ENCODE data around the gene SMIM21. TPM values are rescaled to one million over a fixed set of nuclear protein-coding genes. Genes with fewer than 3 reads are reported as not detected.

Gene SMIM21
- not detected in 2 replicates for total RNA-seq (2014; rRNA removed; shearing (Covaris generic); ENCODE audit: low replicate concordance)

DNA sequence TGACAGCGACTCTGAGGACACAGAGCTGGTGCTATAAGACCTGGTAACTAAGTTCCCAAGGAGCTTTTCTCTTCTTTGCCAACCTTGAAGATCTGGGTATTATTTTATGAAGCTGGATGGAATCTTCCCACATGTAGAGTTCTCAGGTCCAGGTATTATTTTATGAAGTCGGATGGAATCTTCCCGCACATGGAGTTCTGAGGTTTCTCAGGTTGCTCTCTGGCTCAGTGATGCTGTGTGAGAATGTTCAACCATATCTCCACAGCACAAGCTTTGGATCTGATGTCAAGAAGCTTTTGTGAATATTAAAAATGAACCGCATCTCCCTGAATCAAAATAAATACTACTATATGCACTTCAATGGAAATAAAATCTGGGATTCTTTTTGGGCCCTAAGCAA, at the start of gene SMIM21:
Gene SMIM21, minus strand, starts transcription at position 101 of the 400 bp plus-strand sequence. CDS start 140 bp downstream, outside the sequence.
- in situ Hi-C loops (cut with HindIII; ENCODE audit: low pct_unique_long_range_greater_than_20kb, low sequenced_read_pairs): no loop called here
- DNase-seq (ENCODE audit: low read depth): no peak

DNA sequence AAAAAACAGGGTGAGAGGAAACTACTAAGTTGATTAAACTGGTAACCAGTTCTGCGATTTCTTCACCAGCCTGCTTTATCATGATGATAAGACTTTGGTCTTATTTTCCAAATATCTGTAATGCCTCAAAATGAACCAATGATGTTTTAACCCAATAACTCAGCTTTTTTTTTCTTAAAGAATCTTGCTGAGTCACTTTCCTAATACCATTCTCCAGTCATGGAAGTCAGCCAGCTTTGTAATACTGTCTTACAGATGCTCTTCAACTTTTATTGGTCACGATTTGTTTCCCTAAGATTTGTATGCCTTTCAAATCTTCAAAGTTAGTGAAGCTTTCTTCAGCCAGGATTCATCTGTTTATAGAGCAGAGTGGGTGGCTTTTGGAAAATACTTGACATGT, 47.7 kb upstream of the SMIM21 start:
- in situ Hi-C loops (cut with HindIII; ENCODE audit: low pct_unique_long_range_greater_than_20kb, low sequenced_read_pairs): no loop called here
- DNase-seq (ENCODE audit: low read depth): peak; percentile 30

DNA sequence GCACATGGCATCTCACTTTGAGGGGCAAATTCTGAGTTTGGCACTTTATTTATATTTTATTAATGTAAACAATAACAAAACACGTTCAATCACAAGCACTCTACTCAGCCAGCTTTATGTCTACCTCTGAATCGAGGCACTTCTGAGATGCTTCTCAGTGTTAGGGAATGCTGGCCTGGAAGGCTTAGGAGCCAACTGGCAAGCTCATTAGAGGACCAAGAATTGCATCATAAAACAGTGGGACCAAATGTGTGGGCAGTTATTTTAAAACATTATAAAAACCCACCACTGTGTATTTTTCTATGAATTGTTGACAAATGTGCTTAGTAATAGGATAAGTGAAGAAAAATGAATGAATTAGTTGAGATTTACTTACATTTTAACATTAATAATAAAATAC, 46.8 kb upstream of the SMIM21 start:
- in situ Hi-C loops (cut with HindIII; ENCODE audit: low pct_unique_long_range_greater_than_20kb, low sequenced_read_pairs): no loop called here
- DNase-seq (ENCODE audit: low read depth): no peak

DNA sequence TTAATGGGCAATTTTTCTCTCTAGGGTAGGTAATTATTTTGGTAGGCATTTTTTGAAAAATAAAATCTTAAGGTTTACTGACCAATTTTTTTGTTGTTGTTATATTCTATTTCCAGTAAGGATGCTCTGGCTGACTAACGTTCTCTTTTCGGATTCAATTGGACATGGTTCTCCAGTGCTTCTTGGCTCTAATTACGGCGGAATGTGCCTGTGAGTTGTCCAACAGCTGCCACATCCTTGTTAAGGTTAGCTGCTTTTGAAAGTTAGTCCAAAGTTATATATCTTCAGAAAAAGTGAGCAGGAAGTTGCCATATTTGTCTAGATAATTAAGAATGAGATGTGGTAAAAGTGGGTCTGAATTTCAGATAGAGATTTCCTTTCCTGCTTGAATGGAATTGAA, 45.8 kb upstream of the SMIM21 start:
- in situ Hi-C loops (cut with HindIII; ENCODE audit: low pct_unique_long_range_greater_than_20kb, low sequenced_read_pairs): no loop called here
- DNase-seq (ENCODE audit: low read depth): no peak

DNA sequence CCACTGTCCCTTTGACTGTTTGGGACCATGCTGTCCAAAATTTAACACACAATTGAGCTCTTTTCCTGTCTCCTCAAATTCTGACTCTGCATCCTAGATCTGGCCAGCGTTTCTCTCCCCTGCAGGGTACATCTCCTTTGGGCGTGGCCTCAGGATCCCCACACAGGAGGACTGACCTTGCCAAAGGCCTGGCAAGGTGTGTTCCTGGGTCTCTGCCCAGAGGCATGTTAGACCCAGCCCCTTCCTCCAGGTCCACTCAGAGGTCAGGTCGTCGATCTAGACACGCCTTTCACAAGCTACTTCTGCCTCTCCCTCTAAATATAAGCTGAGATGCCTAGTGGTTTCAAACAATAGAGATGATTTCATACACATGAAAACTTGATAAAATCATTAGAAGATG, 45.4 kb upstream of the SMIM21 start:
- in situ Hi-C loops (cut with HindIII; ENCODE audit: low pct_unique_long_range_greater_than_20kb, low sequenced_read_pairs): no loop called here
- DNase-seq (ENCODE audit: low read depth): no peak

DNA sequence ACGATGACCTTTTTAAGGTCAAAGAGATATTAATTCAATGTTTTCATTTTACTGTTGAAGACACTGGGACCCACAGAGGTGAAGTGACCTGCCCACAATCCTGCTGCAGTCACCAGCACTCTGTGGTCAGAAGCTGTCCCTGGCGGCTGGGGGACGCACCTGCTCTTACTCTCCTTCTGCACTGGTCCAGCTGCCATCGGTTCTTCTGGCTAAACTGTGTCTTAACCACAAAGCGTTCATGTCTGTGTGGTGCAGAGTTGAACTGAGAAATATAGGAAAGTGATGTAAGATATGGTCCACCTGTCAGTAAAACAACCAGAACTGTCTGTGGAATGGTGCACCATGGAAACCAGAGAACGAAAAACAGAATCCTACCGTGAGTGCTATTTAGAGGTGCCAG, 44.9 kb upstream of the SMIM21 start:
- DNase-seq (ENCODE audit: low read depth): no peak
- in situ Hi-C loops (cut with HindIII; ENCODE audit: low pct_unique_long_range_greater_than_20kb, low sequenced_read_pairs): no loop called here

DNA sequence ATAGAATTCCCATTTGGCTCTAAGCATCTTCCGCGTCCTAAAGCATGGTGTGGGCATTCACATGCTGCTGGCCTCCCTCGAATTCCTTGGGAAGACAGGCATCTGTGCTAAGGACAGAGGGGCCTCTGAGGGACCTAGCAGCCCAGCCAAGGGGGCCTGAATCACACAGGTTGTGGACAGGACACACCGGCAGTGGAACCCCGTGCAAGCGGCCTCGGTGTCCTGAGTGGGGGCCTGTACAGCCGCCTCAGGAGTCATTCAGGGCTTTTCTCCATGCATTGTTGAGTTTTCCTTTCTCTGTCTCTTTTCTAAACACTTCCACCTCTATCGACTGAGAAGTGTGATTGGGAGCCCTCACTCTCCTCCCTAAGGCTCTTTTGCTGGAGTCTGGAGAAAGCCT, 44.3 kb upstream of the SMIM21 start:
- in situ Hi-C loops (cut with HindIII; ENCODE audit: low pct_unique_long_range_greater_than_20kb, low sequenced_read_pairs): no loop called here
- no peak for DNase-seq (ENCODE audit: low read depth)

DNA sequence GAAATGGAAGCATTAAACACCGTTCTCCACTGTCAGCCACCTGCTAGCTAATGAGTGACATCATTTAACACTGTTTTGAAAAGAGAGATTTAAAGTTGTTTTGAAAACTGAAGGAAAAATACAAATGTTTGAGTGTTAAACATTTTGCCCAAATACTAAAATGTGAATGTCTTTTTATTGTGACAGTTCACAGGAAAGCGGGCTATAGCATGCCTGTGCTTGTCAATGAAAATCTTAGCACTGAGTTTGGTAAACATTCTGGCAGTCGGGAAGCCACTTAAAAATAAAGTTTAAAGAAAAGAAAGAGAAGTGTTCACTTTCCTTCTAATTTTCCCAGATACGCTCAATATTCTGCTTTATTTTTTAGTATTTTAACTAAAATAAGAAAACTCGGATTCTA, 40.3 kb upstream of the SMIM21 start:
- in situ Hi-C loops (cut with HindIII; ENCODE audit: low pct_unique_long_range_greater_than_20kb, low sequenced_read_pairs): no loop called here
- no peak for DNase-seq (ENCODE audit: low read depth)

DNA sequence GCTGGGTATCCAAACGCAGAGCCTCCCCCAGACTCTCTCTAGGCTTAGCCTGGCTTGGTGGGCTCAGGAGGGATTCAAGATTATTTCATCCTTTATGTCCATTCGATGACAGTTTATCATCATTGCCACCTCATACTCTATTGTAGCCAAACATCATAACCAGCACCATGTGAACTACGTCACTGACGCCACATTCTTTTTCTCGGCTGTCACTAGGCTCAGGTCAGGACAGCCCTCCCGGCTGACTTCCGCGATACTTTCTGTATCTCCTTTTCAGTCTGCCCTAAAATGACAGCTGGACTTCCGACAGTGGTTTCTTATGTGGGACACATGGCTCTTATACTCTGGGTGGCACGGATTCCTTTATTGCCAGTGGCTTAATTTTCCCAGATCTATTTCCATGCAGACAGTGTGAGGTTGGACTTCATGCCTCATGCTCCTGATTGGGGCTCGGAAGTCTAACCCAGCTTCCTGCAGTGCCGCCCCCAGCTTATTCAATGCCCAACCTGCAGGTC, 39.8 kb upstream of the SMIM21 start:
- DNase-seq (ENCODE audit: low read depth): no peak
- in situ Hi-C loops (cut with HindIII; ENCODE audit: low pct_unique_long_range_greater_than_20kb, low sequenced_read_pairs): no loop called here

DNA sequence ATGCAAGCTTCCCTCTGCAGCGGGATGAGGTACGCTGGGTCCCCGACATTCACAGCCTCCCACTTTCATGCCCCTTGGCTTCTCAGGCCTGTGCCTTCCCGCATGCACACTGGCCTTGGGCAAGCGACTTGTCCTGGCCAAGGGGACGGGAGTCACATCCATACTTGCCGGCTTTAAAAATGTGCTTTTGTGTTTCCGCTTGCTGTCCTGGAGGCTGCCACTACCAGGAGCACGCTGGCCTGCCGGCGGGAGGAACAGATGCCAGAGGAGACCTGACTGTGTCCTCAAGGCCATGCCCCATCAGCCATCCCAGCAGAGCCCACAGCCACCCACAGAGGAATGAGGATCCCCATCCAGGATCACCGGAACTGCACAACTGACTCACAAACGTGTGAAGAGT, 36.9 kb upstream of the SMIM21 start:
- in situ Hi-C loops (cut with HindIII; ENCODE audit: low pct_unique_long_range_greater_than_20kb, low sequenced_read_pairs): no loop called here
- no peak for DNase-seq (ENCODE audit: low read depth)

DNA sequence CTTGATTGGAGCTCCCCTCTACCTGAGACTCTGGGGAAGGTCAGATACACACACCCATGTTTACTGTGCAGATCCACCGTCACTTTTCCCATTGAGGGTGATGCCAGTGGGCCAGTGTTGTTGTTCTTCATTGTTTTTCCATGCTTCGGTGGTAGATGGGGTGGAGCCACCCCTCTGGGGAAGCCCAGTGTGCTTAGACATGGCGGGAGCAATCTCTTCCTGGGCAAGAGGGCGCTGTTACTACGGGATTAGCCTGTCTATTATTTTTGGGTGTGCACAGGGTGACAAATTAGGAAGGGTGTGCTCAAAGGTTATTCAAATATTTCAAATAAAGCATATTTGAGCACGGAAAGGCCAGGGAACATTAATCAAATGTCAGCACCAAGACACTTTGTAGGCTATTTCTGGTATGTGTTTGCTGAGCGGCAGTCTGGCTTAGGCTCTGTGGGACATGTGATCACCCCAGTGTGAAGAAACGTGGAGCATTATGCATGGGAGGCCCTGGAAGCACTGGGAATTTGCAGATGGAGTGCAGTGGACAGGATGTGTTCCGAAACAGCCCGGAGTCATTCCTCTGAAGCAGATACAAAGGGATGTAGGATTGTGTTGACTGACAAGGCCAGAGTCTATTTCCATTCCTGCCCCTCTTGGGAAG, 34.8 kb upstream of the SMIM21 start:
- no peak for DNase-seq (ENCODE audit: low read depth)
- in situ Hi-C loops (cut with HindIII; ENCODE audit: low pct_unique_long_range_greater_than_20kb, low sequenced_read_pairs): no loop called here

DNA sequence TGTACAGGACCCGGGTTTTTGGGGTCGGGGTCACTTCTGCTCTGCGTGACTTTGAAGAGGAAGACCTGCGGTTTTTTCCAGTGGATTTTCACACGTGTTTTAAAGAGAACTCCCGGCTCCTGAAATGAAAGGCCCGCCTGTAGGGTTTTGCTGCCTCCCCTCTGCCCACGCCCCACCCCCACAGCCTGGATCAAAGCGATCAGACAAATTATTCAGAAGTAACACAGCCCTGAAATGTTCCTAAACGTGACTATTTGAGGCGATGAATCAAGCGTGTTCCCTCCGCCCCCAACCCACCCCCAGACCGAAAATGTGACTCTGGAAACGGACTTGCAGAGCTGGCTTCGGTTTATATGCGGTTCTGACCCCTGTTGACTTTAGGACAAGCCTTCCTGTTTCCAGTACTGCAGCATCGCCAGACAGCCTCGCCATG, 28.7 kb upstream of the SMIM21 start:
- in situ Hi-C loops (cut with HindIII; ENCODE audit: low pct_unique_long_range_greater_than_20kb, low sequenced_read_pairs): no loop called here
- no peak for DNase-seq (ENCODE audit: low read depth)

DNA sequence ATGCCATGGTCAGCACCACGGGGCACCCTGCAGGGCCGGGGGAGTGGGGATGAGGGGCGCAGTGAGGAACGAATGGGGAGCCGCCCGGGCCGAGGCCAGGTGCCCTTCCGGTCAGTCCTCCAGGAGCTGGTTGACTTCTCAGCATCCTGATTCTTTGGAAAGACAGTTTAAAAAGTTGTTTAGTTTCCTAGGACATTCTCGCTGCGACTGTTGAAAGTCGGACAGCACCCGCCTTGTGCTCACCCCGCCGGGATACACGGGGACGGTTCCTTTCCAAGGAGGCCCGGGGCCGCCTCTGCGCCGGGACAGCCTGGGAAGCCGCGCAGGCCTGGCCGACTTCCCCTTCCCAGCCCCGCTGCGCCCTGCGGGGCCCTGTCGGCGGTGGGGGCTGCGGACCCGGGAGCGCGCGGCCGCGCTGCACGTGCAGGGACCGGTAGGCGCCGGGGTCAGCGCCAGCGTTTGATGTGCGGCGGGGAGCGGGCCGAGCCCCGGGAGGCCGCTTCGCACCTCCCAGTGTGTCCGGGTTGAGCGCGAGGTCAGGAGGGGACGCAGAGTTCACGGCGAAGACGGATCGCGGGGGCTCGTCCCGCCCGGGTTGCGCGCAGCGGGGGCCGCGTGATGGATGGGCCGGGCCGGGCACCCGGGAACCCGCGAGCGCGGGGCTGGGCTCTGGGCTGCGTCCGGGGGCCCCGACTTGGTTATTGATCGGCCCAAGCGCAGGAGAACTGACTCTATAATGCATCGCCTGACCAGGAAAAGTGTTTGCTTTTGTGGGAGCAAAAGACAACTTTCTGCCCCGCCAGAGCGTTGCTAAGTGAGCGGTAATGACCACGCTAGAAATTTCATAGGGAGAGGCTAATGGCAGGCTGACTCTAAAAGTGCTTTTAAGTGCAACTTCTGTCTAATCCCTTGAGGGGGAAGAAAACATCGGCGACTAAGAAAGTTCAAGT, 28.0 kb upstream of the SMIM21 start:
- in situ Hi-C loops (cut with HindIII; ENCODE audit: low pct_unique_long_range_greater_than_20kb, low sequenced_read_pairs): no loop called here

DNA sequence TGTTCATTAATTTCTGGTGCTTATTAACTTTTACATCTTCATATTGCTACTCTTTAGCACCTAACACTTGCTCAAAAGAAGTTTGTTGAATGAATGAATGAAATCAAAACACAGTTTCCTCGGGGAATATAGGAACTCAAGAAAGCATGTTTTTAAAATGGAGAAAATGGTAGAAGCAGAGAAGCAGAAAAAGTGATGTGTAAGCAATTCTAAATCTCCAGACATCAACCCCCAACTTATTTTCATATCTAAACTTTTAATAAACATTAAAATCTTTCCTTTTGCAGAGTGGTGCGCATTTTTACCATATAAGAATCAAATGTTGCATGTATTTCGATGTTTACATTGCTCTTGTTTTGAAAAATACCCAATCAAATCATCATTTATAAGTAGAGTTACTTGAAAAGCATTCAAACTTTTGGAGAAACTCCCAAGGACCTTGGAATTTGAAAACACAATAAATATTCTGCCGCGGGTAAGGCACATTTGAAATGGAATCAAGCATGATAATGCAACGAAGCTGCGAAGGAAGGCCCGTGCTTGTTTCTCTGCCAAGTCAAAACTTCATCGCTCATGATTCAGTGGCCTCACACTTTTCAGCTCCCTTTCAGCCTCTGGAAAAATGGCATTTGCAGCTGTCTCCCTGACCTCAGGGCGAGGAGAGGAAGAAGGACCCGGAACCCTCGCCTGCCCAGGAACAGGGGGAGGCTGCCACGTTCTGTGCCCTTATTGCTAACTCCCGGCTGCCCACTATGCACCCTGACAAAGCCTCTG, 26.7 kb upstream of the SMIM21 start:
- in situ Hi-C loops (cut with HindIII; ENCODE audit: low pct_unique_long_range_greater_than_20kb, low sequenced_read_pairs): no loop called here
- DNase-seq (ENCODE audit: low read depth): no peak

More for the DNA sequence above, 28.0 kb upstream of the SMIM21 start:
- DNase-seq (ENCODE audit: low read depth): no peak

DNA sequence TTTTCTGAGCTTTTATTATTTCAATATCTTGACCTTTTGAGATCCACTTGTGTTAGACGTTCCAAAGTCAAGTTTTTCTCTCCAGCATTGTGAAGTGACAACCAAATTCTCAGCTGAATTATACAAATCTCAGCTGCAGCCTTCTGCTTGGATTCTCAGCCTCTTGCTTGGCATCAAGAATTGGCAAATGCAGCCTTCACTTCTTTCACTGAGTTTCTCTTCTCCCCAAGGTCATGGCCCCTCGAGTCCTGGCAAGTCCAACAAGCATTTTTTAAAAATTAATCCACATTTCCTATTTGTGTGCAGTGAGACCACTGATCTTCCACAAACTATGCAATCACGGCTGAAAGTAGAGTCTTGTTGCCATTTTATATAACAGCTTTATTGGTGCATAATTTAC, 23.4 kb upstream of the SMIM21 start:
- in situ Hi-C loops (cut with HindIII; ENCODE audit: low pct_unique_long_range_greater_than_20kb, low sequenced_read_pairs): no loop called here
- DNase-seq (ENCODE audit: low read depth): no peak

DNA sequence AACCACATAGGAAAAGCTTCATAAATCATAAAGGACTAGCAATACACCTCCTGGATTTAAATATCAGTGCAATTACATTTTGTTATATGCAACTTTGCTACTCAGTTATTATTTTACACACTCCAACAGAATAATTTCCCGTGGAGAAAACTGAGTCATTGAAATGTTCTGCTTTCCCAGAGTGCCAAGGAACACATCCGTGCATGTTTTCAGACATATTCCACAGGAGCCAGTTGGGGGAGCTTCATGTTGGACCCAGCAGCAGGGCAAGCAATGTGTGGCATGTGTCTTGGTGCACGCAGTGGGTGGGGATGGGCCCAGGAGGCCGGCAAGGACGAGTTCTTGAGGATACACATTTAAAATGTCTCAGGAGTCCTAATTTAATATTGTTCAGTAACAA, 14.4 kb upstream of the SMIM21 start:
- in situ Hi-C loops (cut with HindIII; ENCODE audit: low pct_unique_long_range_greater_than_20kb, low sequenced_read_pairs): no loop called here
- DNase-seq (ENCODE audit: low read depth): no peak

DNA sequence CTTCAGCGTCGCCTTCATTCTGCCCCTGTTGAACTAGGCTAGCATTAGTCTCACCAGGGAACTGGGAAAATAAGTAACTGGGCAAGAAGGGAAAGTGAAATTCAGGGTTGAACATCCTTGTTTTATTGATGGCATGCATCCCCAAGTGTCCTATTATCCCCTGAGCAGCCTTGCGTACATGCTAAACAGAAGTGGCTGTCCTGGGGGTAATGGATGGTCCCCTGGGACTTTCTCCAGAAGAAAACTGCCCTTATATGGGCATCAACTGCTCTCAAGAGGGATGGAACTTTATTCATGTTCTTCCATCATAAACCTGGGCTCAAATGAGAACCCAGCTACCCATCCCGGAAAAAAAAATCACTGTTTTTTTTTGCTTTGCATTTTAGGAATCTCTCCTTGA, 11.8 kb upstream of the SMIM21 start:
- in situ Hi-C loops (cut with HindIII; ENCODE audit: low pct_unique_long_range_greater_than_20kb, low sequenced_read_pairs): no loop called here
- no peak for DNase-seq (ENCODE audit: low read depth)

DNA sequence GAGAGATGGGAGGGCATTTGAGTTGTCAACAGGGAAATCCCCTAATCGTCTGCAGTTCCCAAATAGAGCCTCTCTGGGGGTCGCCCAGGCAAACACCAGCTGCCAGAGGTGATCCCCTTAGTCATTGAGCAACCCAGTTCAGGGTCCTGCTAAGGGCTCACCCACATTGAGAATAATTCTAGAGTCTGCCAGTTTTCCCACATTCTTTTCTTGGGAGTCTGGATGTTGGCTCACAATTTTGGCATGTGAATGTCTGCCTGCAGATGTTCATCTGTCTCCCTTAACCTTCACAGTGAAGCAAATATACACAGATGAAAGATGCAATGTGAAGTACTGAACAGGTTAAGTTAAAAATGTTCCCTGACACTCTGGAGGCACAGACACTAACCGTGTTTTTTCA, 11.4 kb upstream of the SMIM21 start:
- DNase-seq (ENCODE audit: low read depth): no peak
- in situ Hi-C loops (cut with HindIII; ENCODE audit: low pct_unique_long_range_greater_than_20kb, low sequenced_read_pairs): no loop called here

DNA sequence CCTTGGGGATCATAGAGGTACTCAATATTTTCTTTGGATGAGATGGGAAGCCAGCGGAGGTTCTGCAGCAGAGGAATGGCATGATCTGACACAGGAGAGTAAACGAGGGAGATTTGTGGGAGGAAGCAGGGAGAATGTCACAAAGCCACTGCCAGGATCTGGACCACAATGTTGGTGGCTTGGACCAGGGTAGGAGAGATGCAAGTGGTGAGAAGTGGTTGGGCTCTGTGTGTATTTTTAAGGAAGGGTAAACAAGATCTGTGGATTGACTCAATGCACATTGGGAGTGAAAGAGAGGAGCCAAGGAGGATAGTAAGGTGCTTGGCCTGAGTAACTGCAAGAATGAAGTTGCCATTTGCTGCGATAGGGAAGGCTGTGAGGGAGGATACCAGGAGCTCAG, 10.5 kb upstream of the SMIM21 start:
- in situ Hi-C loops (cut with HindIII; ENCODE audit: low pct_unique_long_range_greater_than_20kb, low sequenced_read_pairs): no loop called here
- no peak for DNase-seq (ENCODE audit: low read depth)
